Endothelial cell of umbilical vein (primary cell): Measurements from ENCODE around the gene EXD3. TPM values are rescaled to one million over a fixed set of nuclear protein-coding genes. Genes with fewer than 3 reads are reported as not detected.

ENCODE experiments used
- BruUV-seq: library from RNA; stranded (reverse); fragments of 400-500 nt; replicated peaks from 2 replicates; lab custom pipeline; 2021; lab: Mats Ljungman, UMichigan
- CTCF ChIA-PET: fragments of 300-600, 350-600 bp; sonication (Branson Sonifier 250); formaldehyde crosslinking; loops from one replicate; lab custom pipeline; 2021; ENCODE audit warnings: antibody characterized with exemption, inconsistent platforms; lab: Charles Lee
- POLR2A ChIA-PET: fragments of 300-600, 350-600 bp; sonication (Branson Sonifier 250); formaldehyde crosslinking; loops from one replicate; lab custom pipeline; 2021; ENCODE audit warnings: antibody characterized with exemption, inconsistent platforms; lab: Charles Lee
- DNase-seq: peaks from one replicate; pipeline ENCODE4 v3.0.0-alpha.2; 2011; ENCODE audit warnings: low read depth, low spot score
- FAIRE-seq: peaks from 2 replicates; lab custom pipeline; 2011; peaks lifted over from hg19 to GRCh38; lab: Jason Lieb, UNC
- H2AFZ ChIP-seq: 2 replicates; pipeline ENCODE4 v1.6.0; 2012; ENCODE audit warnings: low read depth, low read length, control low read depth, inconsistent platforms
- H3K27ac ChIP-seq: 2 replicates; pipeline ENCODE4 v1.5.1; 2011; ENCODE audit warnings: low read depth, mild to moderate bottlenecking, control low read depth, low read length, moderate library complexity; ENCODE audit not compliant: insufficient read depth
- H3K27me3 ChIP-seq, 2 experiments: 2 replicates each; pipeline versions ENCODE4 v1.6.0 to v1.6.1; 2011; ENCODE audit warnings: low read length in 2 of 2, mixed read lengths in 1 of 2; ENCODE audit not compliant: control insufficient read depth in 2 of 2, insufficient read depth in 2 of 2
- H3K36me3 ChIP-seq, 2 experiments: 2 replicates in 1 of 2; 3 replicates in 1 of 2; pipeline ENCODE4 v1.5.1; 2011; ENCODE audit warnings: low read length in 2 of 2, mild to moderate bottlenecking in 1 of 2, moderate library complexity in 1 of 2; ENCODE audit not compliant: control insufficient read depth in 2 of 2, insufficient read depth in 2 of 2; ENCODE audit errors: extremely low read depth in 1 of 2
- H3K4me1 ChIP-seq: 3 replicates; pipeline ENCODE4 v1.5.1; 2011; ENCODE audit warnings: mild to moderate bottlenecking, low read length; ENCODE audit not compliant: control insufficient read depth, insufficient read depth; ENCODE audit errors: extremely low read depth
- H3K4me2 ChIP-seq: 2 replicates; pipeline ENCODE4 v1.6.1; 2011; ENCODE audit warnings: low read length, control low read depth, mixed read lengths; ENCODE audit not compliant: insufficient read depth
- H3K4me3 ChIP-seq, 3 experiments: fragments of 200-600 bp in 1 of 3; sonication (generic), shearing (Covaris generic) in 1 of 3; replicated peaks in 1 of 3; 2 replicates each; pipeline ENCODE4 v1.5.1; 2011 to 2016; ENCODE audit warnings: control low read depth in 3 of 3, low read length in 3 of 3, mild to moderate bottlenecking in 2 of 3, inconsistent platforms in 1 of 3, low read depth in 1 of 3, moderate library complexity in 1 of 3; ENCODE audit not compliant: insufficient read depth in 1 of 3
- H3K79me2 ChIP-seq: 2 replicates; pipeline ENCODE4 v1.6.0; 2012; ENCODE audit warnings: low read length, inconsistent platforms; ENCODE audit not compliant: control insufficient read depth, insufficient read depth
- H3K9ac ChIP-seq: replicated peaks from 2 replicates; pipeline ENCODE3; 2011; ENCODE audit warnings: low read length, control low read depth; ENCODE audit not compliant: insufficient read depth; ENCODE audit errors: extremely low read depth
- H3K9me1 ChIP-seq: replicated peaks from 3 replicates; pipeline ENCODE4 v1.6.0; 2011; ENCODE audit warnings: mild to moderate bottlenecking, low read length; ENCODE audit not compliant: control insufficient read depth, insufficient read depth; ENCODE audit errors: extremely low read depth
- H3K9me3 ChIP-seq: replicated peaks from 2 replicates; pipeline ENCODE4 v1.5.1; 2012; ENCODE audit warnings: low read length, inconsistent platforms; ENCODE audit not compliant: control insufficient read depth, insufficient read depth
- H4K20me1 ChIP-seq: replicated peaks from 2 replicates; pipeline ENCODE3; 2011; ENCODE audit warnings: mild to moderate bottlenecking, low read length; ENCODE audit not compliant: control insufficient read depth, insufficient read depth; ENCODE audit errors: extremely low read depth
- EZH2 ChIP-seq: IDR thresholded peaks from 2 replicates; pipeline ENCODE4 v1.6.1; 2012; ENCODE audit warnings: borderline replicate concordance, low read depth, mild to moderate bottlenecking, moderate library complexity, low read length, inconsistent platforms; ENCODE audit not compliant: severe bottlenecking
- FOS ChIP-seq: IDR thresholded peaks from 2 replicates; pipeline ENCODE4 v1.6.1; 2011; ENCODE audit warnings: mild to moderate bottlenecking, low read length, moderate library complexity, borderline replicate concordance; ENCODE audit not compliant: insufficient read depth
- GATA2 ChIP-seq: IDR thresholded peaks from 2 replicates; pipeline ENCODE4 v1.7.0; 2011; ENCODE audit warnings: low read depth, mild to moderate bottlenecking, moderate library complexity, mixed read lengths, low read length; ENCODE audit not compliant: insufficient read length, insufficient read depth
- JUN ChIP-seq: IDR thresholded peaks from 2 replicates; pipeline ENCODE4 v1.6.1; 2011; ENCODE audit warnings: borderline replicate concordance, low read depth; ENCODE audit not compliant: insufficient read length, insufficient read depth
- MYC ChIP-seq: IDR thresholded peaks from one replicate; pipeline ENCODE4 v1.6.1; 2011; ENCODE audit warnings: mild to moderate bottlenecking, low read depth, low read length
- POLR2A ChIP-seq: IDR thresholded peaks from 2 replicates; pipeline ENCODE4 v1.6.1; 2012; ENCODE audit warnings: low read depth, mild to moderate bottlenecking, control low read depth, low read length
- POLR2AphosphoS5 ChIP-seq: IDR thresholded peaks from 2 replicates; pipeline ENCODE4 v1.6.1; 2012; ENCODE audit warnings: low read depth, mild to moderate bottlenecking, control low read depth, low read length, moderate library complexity; ENCODE audit not compliant: insufficient read depth
- dilution Hi-C: fragments of 300-500 bp; cut with MboI; formaldehyde crosslinking; loops from one replicate; pipeline ENCODE4 v1.15.0; 2019; ENCODE audit warnings: low sequenced_read_pairs; ENCODE audit not compliant: extremely low pct_ligation_motif_present
- intact Hi-C: fragments of 100-400 bp; cut with micrococcal nuclease; formaldehyde crosslinking; loops from one replicate; pipeline ENCODE4 v1.10.0; 2022
- polyA plus RNA-seq, 4 experiments: library from polyadenylated mRNA; depleted of rRNA in 3 of 4; stranded (reverse) in 3 of 4; unstranded in 1 of 4; fragments of >200 nt; gene quantifications; 2 replicates each; pipeline versions ENCODE4 v1.2.1 to v1.2.3, GENCODE V29; 2011 to 2012; ENCODE audit warnings: missing spikeins in 1 of 4
- total RNA-seq: library from RNA; stranded (reverse); gene quantifications from 2 replicates; pipeline ENCODE4 v1.2.3, GENCODE V29; 2021
- TF ChIP-seq, protein P1 (sequence below): IDR thresholded peaks from 2 replicates; pipeline ENCODE4 v1.6.1; 2011; ENCODE audit not compliant: insufficient read depth, insufficient read length
- TF ChIP-seq, protein P2 (sequence below), 2 donors: IDR thresholded peaks; 1 replicate in 1 of 2; 2 replicates in 1 of 2; pipeline ENCODE4 v1.5.1; 2011; ENCODE audit warnings: low read length in 2 of 2, mild to moderate bottlenecking in 2 of 2, moderate library complexity in 2 of 2, control low read depth in 1 of 2, inconsistent platforms in 1 of 2, low read depth in 1 of 2; ENCODE audit not compliant: insufficient read depth in 1 of 2; ENCODE audit errors: extremely low read depth in 1 of 2

EXD3 gene
- total and polyA plus RNA-seq, 2 donors (not counting 3 experiments of a cell fraction or from before 2014, with no cell fraction given): 17.7 to 30.3 TPM

DNA sequence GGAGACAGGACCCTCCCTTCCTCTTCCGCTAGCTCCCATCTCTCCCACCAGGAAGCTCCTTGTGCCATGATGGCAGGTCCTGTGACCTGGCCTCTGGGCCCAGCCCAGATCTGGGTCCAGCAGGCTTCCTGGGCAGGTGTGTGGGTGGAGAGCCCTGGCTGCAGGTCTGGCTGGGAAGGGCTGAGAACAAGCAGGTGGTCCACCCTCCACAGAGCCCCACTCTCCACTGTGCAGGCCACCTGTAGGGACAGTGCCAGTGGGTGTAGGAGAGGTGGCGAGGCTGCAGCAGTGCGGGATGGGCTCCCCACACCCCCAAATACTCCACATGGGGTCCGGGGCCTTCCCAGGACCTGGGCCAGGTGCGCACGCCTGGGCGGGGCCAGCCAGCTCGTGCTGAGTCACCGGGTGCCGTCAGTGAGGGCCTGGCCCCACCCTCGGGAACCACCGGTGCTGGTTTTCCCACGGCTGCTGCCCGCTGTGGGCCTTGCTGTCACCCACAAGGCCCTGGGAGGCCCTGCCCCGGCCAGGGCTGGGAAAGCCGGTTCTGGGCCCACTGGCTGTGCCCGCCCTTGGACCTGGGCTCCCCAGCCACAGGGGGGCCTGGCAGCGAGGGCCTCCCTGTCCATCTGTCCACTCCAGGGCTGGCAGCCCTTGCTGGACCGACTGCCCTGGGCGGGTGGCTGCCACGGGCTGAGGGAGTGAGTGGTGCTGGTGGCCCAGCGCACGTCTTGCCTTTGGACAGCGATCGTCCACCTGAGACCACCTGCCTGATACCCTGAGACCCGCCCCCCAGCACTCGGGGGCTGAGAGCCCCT lies 111.6 kb downstream of the EXD3 start:
- no peaks in the 10 kb centered on the region for H3K27me3 ChIP-seq
- peaks cover 10% of the 10 kb centered on the region for H3K4me1 ChIP-seq
- intact Hi-C loops (no loop called here), dilution Hi-C loops (no loop called here)
- no peak overlapping the region for H2AFZ ChIP-seq
- H4K20me1 ChIP-seq: no peaks in the 10 kb centered on the region
- BruUV-seq: no TSS peak
- H3K27ac ChIP-seq: no peak overlapping the region
- no peak overlapping the region for H3K4me2 ChIP-seq
- TF ChIP-seq GATA2: no peak
- TF ChIP-seq POLR2A: no peak
- H3K9me3 ChIP-seq: no peaks in the 10 kb centered on the region
- DNase-seq: no peak
- ChIA-PET POLR2A (no interaction called here), CTCF (interaction anchor here (1.1 kb wide), 1 partner anchor 9 kb away, joined by 4 read pairs; the partner anchor contains the start of gene NRARP)
- no peak overlapping the region for H3K9ac ChIP-seq
- H3K9me1 ChIP-seq: no peaks in the 10 kb centered on the region
- no peaks in the 10 kb centered on the region for H3K79me2 ChIP-seq
- no peak for FAIRE-seq
- no peaks in the 10 kb centered on the region for H3K36me3 ChIP-seq
- no peak overlapping the region for H3K4me3 ChIP-seq

DNA sequence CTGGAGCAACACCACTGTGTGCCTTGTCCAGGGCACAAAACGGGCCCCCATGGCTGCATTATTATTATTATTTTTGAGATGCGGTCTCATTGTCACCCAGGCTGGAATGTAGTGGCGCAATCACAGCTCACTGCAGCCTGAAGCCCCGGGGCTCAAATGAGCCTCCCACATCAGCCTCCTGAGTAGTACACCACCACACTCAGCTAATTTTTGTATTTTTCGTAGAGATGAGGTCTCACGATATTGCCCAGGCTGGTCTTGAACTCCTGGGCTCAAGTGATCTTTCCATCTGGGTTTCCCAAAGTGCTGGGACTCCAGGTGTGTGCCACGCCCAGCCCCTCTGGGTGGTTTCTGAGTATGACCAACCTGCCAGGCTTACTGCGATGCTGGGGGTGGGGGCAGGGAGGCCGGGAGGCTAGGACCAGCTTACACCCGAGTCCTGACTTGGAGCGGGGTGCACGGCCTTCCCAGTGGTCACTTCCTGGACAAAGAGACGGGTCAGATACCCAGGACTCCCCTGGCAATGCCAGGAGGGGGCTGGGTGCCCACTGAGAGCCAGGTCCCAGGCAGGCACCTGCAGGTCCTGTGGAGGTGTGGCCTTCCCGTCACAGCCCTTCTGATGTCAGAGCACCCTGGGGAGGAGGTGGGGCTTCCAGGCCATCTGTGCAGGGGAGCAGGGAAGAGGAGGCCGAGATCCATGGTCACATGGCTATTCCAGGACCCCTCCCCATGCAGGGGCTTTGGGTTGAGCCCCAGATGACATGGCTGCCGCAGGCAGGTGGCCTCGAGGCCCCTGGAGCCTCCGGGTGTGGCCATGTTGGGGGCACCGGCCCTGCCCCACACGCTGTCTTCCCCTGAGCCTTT lies 112.5 kb downstream of the EXD3 start:
- H3K27ac ChIP-seq: no peak overlapping the region
- no peaks in the 10 kb centered on the region for H3K9me3 ChIP-seq
- TF ChIP-seq, protein P1, sequence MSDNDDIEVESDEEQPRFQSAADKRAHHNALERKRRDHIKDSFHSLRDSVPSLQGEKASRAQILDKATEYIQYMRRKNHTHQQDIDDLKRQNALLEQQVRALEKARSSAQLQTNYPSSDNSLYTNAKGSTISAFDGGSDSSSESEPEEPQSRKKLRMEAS: no peak
- TF ChIP-seq POLR2AphosphoS5 (no peak), POLR2A (no peak), EZH2 (no peak), GATA2 (no peak), JUN (no peak), FOS (no peak), MYC (no peak)
- TF ChIP-seq, protein P2, sequence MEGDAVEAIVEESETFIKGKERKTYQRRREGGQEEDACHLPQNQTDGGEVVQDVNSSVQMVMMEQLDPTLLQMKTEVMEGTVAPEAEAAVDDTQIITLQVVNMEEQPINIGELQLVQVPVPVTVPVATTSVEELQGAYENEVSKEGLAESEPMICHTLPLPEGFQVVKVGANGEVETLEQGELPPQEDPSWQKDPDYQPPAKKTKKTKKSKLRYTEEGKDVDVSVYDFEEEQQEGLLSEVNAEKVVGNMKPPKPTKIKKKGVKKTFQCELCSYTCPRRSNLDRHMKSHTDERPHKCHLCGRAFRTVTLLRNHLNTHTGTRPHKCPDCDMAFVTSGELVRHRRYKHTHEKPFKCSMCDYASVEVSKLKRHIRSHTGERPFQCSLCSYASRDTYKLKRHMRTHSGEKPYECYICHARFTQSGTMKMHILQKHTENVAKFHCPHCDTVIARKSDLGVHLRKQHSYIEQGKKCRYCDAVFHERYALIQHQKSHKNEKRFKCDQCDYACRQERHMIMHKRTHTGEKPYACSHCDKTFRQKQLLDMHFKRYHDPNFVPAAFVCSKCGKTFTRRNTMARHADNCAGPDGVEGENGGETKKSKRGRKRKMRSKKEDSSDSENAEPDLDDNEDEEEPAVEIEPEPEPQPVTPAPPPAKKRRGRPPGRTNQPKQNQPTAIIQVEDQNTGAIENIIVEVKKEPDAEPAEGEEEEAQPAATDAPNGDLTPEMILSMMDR (IDR thresholded peaks at IDR 0.05; ENCODE audit: extremely low read depth in 1 of 2, insufficient read depth in 1 of 2, low read depth in 1 of 2, low read length in 2 of 2): no peak
- ChIA-PET CTCF (interaction anchor here (1.1 to 1.3 kb wide), 2 partner anchors 8 to 10 kb away, joined by 3 to 4 read pairs; partner anchors contain the start of gene NRARP), POLR2A (no interaction called here)
- no peak for DNase-seq
- H3K27me3 ChIP-seq: no peaks in the 10 kb centered on the region
- H2AFZ ChIP-seq: no peak overlapping the region
- no TSS peak for BruUV-seq
- no peak overlapping the region for H3K9ac ChIP-seq
- H3K4me2 ChIP-seq: no peak overlapping the region
- dilution Hi-C loops (no loop called here), intact Hi-C loops (no loop called here)
- no peaks in the 10 kb centered on the region for H3K9me1 ChIP-seq
- H3K36me3 ChIP-seq: no peaks in the 10 kb centered on the region
- no peaks in the 10 kb centered on the region for H4K20me1 ChIP-seq
- H3K4me1 ChIP-seq: peaks cover 14% of the 10 kb centered on the region
- H3K4me3 ChIP-seq: no peak overlapping the region
- no peaks in the 10 kb centered on the region for H3K79me2 ChIP-seq
- FAIRE-seq: no peak
